Type B pancreatic cell (in vitro differentiated cells): ENCODE results near the gene CEACAM8. TPM values are rescaled to one million over a fixed set of nuclear protein-coding genes. Genes with fewer than 3 reads are reported as not detected.
"Not testable (repeated sequence)": the region's sequence is repeated elsewhere in the genome, so short reads cannot be mapped to it uniquely, and the experiment has no call there.

Experiments used
- DNase-seq: peaks from one replicate; pipeline ENCODE4 v3.0.0; 2021; ENCODE audit warnings: mixed read lengths; ENCODE audit not compliant: unreplicated experiment; ENCODE audit errors: extremely low spot score
- H3K27ac Mint-ChIP-seq: 2 replicates; pipeline ENCODE4 v1.8.0; 2021; ENCODE audit warnings: mild to moderate bottlenecking, mixed read lengths
- H3K27me3 Mint-ChIP-seq: 2 replicates; pipeline ENCODE4 v1.8.0; 2021; ENCODE audit warnings: mixed read lengths
- H3K36me3 Mint-ChIP-seq: 2 replicates; pipeline ENCODE4 v1.8.0; 2021; ENCODE audit warnings: mixed read lengths
- H3K4me1 Mint-ChIP-seq: one replicate; pipeline ENCODE4 v1.8.0; 2021; ENCODE audit warnings: mixed read lengths; ENCODE audit not compliant: unreplicated experiment
- H3K4me3 Mint-ChIP-seq: 2 replicates; pipeline ENCODE4 v1.8.0; 2021; ENCODE audit warnings: mild to moderate bottlenecking, mixed read lengths
- H3K9me3 Mint-ChIP-seq: 2 replicates; pipeline ENCODE4 v1.8.0; 2021; ENCODE audit warnings: mixed read lengths
- CTCF ChIP-seq: fragments of 200-600 bp; sonication (generic); conservative IDR thresholded peaks from 2 replicates; pipeline ENCODE4 v1.5.0; 2021; ENCODE audit warnings: antibody characterized with exemption, mild to moderate bottlenecking
- long read RNA-seq: library from polyadenylated mRNA; unstranded; transcript quantifications from one replicate; pipeline ENCODE4 v2.0.0, GENCODE V29; 2020
- total RNA-seq: library from RNA; stranded (reverse); gene quantifications from 2 replicates; pipeline ENCODE4 v1.2.1, GENCODE V29; 2021; ENCODE audit warnings: low replicate concordance

The CEACAM8 gene
- total RNA-seq = not detected in 2 replicates
- long read RNA-seq = 0 reads

GRCh38 chr19:42594617-42595489, at the start of gene CEACAM8:
Gene CEACAM8 (minus strand): TSS chr19:42594924. CDS start chr19:42594828, 96 bp downstream.
- H3K4me1 Mint-ChIP-seq = no peaks in the 10 kb centered on the region
- peaks cover 39% of the 10 kb centered on the region for H3K27me3 Mint-ChIP-seq
- no peak within 1 kb of the TSS for H3K4me3 Mint-ChIP-seq
- no peaks in the 10 kb centered on the region for H3K9me3 Mint-ChIP-seq
- no peaks in the 10 kb centered on the region for H3K36me3 Mint-ChIP-seq
- TF ChIP-seq CTCF = no peak
- DNase-seq = no peak
- H3K27ac Mint-ChIP-seq = no peak within 1 kb of the TSS

- not testable (repeated sequence) for H3K4me1 Mint-ChIP-seq, H3K27me3 Mint-ChIP-seq, H3K36me3 Mint-ChIP-seq, H3K9me3 Mint-ChIP-seq, H3K4me3 Mint-ChIP-seq, DNase-seq, H3K27ac Mint-ChIP-seq
Measured at GRCh38 chr19:42639324-42640092, 44.8 kb upstream of the CEACAM8 start.

GRCh38 chr19:42635233-42635539, 40.5 kb upstream of the CEACAM8 start:
- H3K27ac Mint-ChIP-seq = no peak overlapping the region
- H3K36me3 Mint-ChIP-seq = no peaks in the 10 kb centered on the region
- no peak for TF ChIP-seq CTCF
- no peak overlapping the region for H3K4me3 Mint-ChIP-seq
- H3K9me3 Mint-ChIP-seq = peaks cover 4% of the 10 kb centered on the region
- H3K27me3 Mint-ChIP-seq = no peaks in the 10 kb centered on the region
- DNase-seq = no peak
- no peaks in the 10 kb centered on the region for H3K4me1 Mint-ChIP-seq

- no peaks in the 10 kb centered on the region for H3K27me3 Mint-ChIP-seq
- peaks cover 4% of the 10 kb centered on the region for H3K9me3 Mint-ChIP-seq
- H3K4me3 Mint-ChIP-seq = no peak overlapping the region
- DNase-seq = no peak
- no peaks in the 10 kb centered on the region for H3K4me1 Mint-ChIP-seq
- peak; percentile 53 for TF ChIP-seq CTCF
- H3K36me3 Mint-ChIP-seq = no peaks in the 10 kb centered on the region
- H3K27ac Mint-ChIP-seq = no peak overlapping the region
Measured at GRCh38 chr19:42634409-42635232, 39.9 kb upstream of the CEACAM8 start.

- no peaks in the 10 kb centered on the region for H3K27me3 Mint-ChIP-seq
- no peak overlapping the region for H3K4me3 Mint-ChIP-seq
- TF ChIP-seq CTCF = no peak
- DNase-seq = no peak
- no peaks in the 10 kb centered on the region for H3K4me1 Mint-ChIP-seq
- H3K9me3 Mint-ChIP-seq = peaks cover 14% of the 10 kb centered on the region
- no peak overlapping the region for H3K27ac Mint-ChIP-seq
- H3K36me3 Mint-ChIP-seq = no peaks in the 10 kb centered on the region
Measured at GRCh38 chr19:42629191-42629590, 34.5 kb upstream of the CEACAM8 start.
